Activated CD4-positive, alpha-beta T cell treated with anti-CD3 and anti-CD28 coated beads, Interleukin-2, amount 10 ng/mL, durations not matched to agents 24 days and 14 days (primary cell): Measurements from ENCODE around the gene PTPRT. TPM values are rescaled to one million over a fixed set of nuclear protein-coding genes. Genes with fewer than 3 reads are reported as not detected.
"Not testable (repeated sequence)": the region's sequence is repeated elsewhere in the genome, so short reads cannot be mapped to it uniquely, and the experiment has no call there.

Experiments
- DNase-seq: peaks from one replicate; pipeline ENCODE4 v3.0.0; 2022
- H3K27ac Mint-ChIP-seq: one replicate; pipeline ENCODE4 v1.8.0; 2022; ENCODE audit warnings: mild to moderate bottlenecking, mixed read lengths
- H3K27me3 Mint-ChIP-seq: one replicate; pipeline ENCODE4 v1.8.0; 2022; ENCODE audit warnings: mixed read lengths
- H3K36me3 Mint-ChIP-seq: one replicate; pipeline ENCODE4 v1.8.0; 2022; ENCODE audit warnings: low read depth, mild to moderate bottlenecking, mixed read lengths
- H3K4me1 Mint-ChIP-seq: one replicate; pipeline ENCODE4 v1.8.0; 2021; ENCODE audit warnings: mixed read lengths
- H3K4me3 Mint-ChIP-seq: one replicate; pipeline ENCODE4 v1.8.0; 2022; ENCODE audit warnings: mild to moderate bottlenecking, moderate library complexity, mixed read lengths
- H3K9me3 Mint-ChIP-seq: one replicate; pipeline ENCODE4 v1.8.0; 2021; ENCODE audit warnings: mixed read lengths
- intact Hi-C: fragments of 100-400 bp; cut with micrococcal nuclease; formaldehyde crosslinking; loops from one replicate; pipeline ENCODE4 v1.15.1; 2023
- total RNA-seq: library from RNA; stranded (reverse); gene quantifications from 2 replicates; pipeline ENCODE4 v1.2.3, GENCODE V29; 2022

Gene PTPRT
- total RNA-seq, 1 donor from 2014 or later: not detected

DNA sequence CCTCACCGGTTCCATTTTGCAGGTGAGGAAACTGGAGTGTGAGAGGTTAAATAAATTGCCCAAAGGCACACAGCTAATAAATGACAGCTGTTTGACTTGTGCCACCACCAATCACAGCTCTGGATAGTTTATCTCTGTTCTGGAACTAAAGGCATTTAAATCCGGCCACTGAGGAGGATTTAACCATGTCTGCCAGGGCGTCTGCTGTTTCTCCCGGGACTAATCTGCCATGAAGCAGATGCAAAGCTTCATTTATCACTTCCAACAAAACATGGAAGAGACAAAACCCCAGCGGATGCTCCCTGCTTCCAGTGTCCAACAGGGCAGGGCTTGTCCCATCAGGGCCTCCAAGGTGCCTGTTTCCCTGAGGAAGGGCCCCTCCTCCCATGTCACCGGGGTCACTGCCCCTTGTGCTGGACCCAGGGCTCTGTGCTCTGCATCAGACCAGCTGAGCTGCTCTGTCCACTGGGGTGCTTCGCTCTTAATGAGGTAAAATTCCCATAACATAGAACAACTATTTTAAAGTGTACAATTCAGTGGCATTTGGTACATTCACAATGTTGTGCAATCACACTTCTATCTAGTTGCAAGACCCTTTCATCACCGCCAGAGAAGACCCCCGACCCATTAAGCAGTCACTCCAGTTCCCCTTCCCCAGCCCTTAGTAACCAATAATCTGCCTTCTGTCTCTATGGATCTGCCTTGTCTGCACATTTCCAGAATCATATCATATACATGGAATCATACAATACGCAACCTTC, 244.3 kb downstream of the PTPRT start:
- Mint-ChIP-seq H3K4me3 (no peak overlapping the region), H3K9me3 (peaks cover 6% of the 10 kb centered on the region), H3K27ac (no peak overlapping the region), H3K27me3 (no peaks in the 10 kb centered on the region), H3K4me1 (no peaks in the 10 kb centered on the region), H3K36me3 (no peaks in the 10 kb centered on the region)
- intact Hi-C loops: no loop called here
- DNase-seq: no peak

DNA sequence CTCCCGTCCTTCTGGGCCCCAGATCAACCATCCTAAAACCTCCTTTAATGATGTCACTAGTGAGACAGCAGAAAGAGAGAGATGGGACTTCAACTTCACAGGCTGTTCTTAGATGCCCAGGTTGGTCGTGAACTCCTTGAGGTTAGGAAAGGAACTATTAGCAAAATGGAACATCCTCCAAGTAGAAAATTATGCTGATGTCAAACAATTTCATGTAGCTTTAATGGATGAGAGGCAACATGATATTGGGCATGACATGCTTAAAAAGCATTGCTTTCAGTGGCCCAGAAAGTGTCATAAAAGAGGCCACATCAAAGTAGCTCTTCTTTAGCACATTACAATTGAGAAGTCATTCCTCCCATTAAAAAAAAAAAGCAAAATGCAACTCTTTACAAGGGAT, 248.1 kb downstream of the PTPRT start:
- Mint-ChIP-seq H3K4me3 (no peak overlapping the region), H3K27me3 (no peaks in the 10 kb centered on the region), H3K4me1 (no peaks in the 10 kb centered on the region), H3K36me3 (no peaks in the 10 kb centered on the region), H3K9me3 (no peaks in the 10 kb centered on the region), H3K27ac (no peak overlapping the region)
- DNase-seq: no peak
- intact Hi-C loops: no loop called here

DNA sequence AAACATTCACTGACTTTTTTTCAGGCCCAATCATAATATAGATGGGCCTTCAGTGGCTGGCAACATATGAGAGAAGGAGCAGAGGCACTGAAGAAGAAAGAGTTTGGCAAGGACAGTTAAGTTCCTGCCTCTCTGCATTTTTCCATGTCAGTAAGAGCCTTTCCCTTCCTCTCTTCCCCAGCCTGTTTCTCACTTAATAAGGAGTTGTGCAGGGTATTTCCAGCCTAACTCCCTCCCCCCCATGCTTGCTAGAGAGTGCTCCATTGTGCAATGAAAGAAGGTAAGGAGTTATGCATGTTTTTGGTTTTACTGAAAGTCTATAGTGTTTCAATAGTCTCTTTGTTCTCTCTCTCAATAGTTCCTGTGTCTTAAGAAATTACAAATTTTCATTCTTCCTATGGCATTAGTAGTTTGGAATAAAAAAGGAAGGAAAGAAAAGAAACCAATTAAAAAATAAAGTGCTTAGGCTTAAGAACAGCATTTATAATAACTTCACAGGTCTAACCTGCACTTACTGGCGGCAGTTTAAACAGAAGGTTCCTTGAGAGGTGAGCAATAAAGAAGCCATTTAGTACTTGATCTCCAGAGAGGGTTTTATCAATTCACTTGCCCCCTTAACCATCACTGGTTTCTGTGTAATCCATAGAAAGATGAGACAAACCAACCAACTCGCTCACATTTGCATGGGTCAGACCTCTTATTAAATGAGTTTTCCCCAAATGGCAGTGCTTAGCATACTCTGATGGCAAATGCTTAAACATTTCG, 251.1 kb downstream of the PTPRT start:
- Mint-ChIP-seq H3K27me3 (no peaks in the 10 kb centered on the region), H3K9me3 (no peaks in the 10 kb centered on the region), H3K27ac (no peak overlapping the region), H3K4me1 (no peaks in the 10 kb centered on the region), H3K36me3 (no peaks in the 10 kb centered on the region), H3K4me3 (no peak overlapping the region)
- DNase-seq: no peak
- intact Hi-C loops: no loop called here

DNA sequence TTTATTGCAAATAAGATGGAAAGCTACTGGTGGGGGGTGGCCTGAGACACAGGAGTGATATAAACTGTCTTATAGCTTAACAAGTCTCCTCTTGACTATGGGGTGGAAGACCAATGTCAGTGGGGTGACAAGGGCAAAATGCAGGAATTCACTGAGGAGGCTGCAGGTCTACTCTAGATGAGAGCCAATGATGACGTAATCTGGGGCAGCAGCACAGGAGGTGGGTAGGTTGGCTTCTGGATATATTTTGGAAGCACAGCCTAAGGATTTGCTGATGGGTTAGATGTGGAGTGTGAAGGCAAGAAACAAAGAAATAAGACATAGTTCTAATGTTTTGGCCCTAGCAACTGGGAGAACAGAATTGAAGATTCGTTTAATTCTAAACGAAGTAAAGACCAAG, 253.2 kb downstream of the PTPRT start:
- H3K27ac Mint-ChIP-seq: no peak overlapping the region
- H3K36me3 Mint-ChIP-seq: no peaks in the 10 kb centered on the region
- H3K4me1 Mint-ChIP-seq: no peaks in the 10 kb centered on the region
- no peak for DNase-seq
- H3K27me3 Mint-ChIP-seq: no peaks in the 10 kb centered on the region
- H3K4me3 Mint-ChIP-seq: no peak overlapping the region
- H3K9me3 Mint-ChIP-seq: peaks cover 8% of the 10 kb centered on the region
- intact Hi-C loops: no loop called here

DNA sequence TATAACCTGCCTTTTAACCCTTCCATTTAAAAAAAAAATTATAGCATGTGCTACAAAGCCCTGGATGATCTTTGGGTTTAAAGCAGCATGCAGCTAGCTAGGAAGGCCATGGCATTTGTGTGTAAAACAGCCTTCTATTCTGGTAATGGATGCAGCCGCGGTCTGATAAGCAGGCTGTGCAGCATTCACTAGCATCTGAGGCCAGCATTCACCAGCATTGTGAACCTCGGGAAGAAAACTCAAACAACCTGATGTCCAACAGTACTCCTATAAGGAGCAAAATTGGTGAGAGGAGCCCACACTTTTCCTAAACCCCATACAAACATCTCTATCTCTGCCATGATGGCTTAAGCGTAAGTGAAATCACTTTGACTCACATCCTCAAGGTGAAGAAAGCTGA, 265.5 kb downstream of the PTPRT start:
- Mint-ChIP-seq H3K4me3 (no peak overlapping the region), H3K36me3 (no peaks in the 10 kb centered on the region), H3K27me3 (no peaks in the 10 kb centered on the region), H3K9me3 (peaks cover 5% of the 10 kb centered on the region), H3K4me1 (no peaks in the 10 kb centered on the region), H3K27ac (no peak overlapping the region)
- intact Hi-C loops: no loop called here
- no peak for DNase-seq

DNA sequence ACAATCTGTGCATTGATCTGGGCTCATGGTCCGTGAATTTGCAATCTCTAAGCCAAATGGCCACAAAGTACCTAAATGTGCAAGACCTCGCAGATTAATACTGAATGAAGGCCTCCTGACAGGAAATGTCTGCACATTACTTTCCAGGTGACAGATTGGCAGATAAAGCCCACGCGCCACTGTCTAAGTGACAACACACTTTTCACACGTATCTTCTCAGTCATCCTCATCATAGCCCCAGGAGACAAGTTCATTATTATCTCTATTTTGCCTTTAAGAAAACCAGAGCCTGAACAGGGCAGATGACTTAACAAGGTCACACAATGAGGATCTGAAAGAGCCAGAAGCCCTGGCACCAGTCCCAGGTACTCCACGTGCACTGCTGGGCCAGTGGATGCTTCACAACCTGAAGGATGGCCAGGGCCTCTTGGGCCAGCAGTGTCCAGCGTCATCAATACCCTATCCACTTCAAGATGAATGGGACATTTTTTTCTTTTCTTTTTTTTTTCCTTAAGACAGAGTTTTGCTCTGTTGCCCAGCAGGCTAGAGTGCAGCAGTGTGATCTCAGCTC, 266.3 kb downstream of the PTPRT start:
- Mint-ChIP-seq H3K4me3 (no peak overlapping the region), H3K27me3 (no peaks in the 10 kb centered on the region), H3K27ac (no peak overlapping the region), H3K9me3 (peaks cover 7% of the 10 kb centered on the region), H3K36me3 (no peaks in the 10 kb centered on the region), H3K4me1 (no peaks in the 10 kb centered on the region)
- no peak for DNase-seq
- intact Hi-C loops: no loop called here

DNA sequence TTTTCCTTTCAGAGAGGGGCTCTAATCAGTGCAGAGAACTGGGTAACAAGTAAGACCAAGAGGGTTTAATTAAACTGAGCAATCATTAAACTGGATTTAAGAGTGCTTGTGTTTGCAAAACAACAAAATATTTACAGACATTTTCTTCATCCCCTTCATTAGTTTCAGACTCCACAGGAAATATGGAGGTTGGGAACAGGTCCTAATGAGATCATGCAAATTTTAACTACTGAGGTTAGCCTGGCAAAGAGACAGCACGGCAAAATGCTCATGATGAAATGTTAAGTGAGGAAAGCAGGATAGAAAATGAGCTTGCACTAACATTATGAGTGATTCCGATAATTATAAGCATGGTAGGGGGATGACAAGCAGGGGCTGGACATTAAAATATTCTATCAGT, 268.9 kb downstream of the PTPRT start:
- no peaks in the 10 kb centered on the region for H3K27me3 Mint-ChIP-seq
- H3K36me3 Mint-ChIP-seq: no peaks in the 10 kb centered on the region
- DNase-seq: no peak
- no peak overlapping the region for H3K27ac Mint-ChIP-seq
- H3K4me3 Mint-ChIP-seq: no peak overlapping the region
- intact Hi-C loops: no loop called here
- H3K9me3 Mint-ChIP-seq: peaks cover 17% of the 10 kb centered on the region
- H3K4me1 Mint-ChIP-seq: no peaks in the 10 kb centered on the region

DNA sequence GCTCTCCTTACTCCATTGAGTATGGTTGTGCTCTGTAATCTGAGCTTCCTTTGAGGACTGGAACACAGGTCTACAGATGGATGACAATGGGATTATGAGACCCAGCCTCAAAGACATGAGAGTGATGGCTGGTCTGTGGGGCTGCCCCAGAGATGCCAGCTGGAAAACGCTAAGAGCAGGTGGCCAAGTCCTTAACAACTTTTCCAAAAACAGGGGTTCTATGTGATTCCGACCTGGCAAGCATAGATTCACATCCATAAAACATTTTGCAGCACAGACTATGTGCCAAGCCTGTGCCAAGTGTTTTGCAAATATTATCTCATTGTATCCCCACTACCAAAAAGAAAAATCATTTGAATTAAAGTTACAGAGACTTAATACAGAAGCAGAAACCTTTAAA, 270.4 kb downstream of the PTPRT start:
- Mint-ChIP-seq H3K27ac (no peak overlapping the region), H3K27me3 (no peaks in the 10 kb centered on the region), H3K4me3 (no peak overlapping the region), H3K4me1 (no peaks in the 10 kb centered on the region), H3K9me3 (peaks cover 17% of the 10 kb centered on the region), H3K36me3 (no peaks in the 10 kb centered on the region)
- intact Hi-C loops: no loop called here
- DNase-seq: no peak

DNA sequence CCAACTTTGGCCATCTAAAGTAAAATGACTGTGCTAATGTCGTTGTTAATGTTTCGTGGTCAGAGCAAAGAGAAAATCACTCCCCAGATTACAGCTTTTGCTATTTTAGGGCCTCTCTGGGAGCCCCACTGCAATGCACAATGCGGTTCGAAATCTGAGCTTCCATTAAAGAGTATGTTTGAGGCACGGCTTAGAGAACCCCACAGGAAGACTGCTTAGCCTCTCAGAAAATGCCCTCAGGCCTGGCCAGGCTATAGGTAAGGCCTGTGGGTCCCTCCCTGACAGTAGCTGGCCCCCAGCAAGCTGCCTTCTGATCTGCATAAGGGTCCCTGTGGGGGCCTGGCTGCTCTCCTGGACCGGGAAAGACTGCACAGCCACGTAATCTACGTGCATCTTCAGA, 274.6 kb downstream of the PTPRT start:
- Mint-ChIP-seq H3K9me3 (peaks cover 13% of the 10 kb centered on the region), H3K4me3 (no peak overlapping the region), H3K36me3 (no peaks in the 10 kb centered on the region), H3K27ac (no peak overlapping the region), H3K4me1 (no peaks in the 10 kb centered on the region), H3K27me3 (no peaks in the 10 kb centered on the region)
- intact Hi-C loops: no loop called here
- no peak for DNase-seq

DNA sequence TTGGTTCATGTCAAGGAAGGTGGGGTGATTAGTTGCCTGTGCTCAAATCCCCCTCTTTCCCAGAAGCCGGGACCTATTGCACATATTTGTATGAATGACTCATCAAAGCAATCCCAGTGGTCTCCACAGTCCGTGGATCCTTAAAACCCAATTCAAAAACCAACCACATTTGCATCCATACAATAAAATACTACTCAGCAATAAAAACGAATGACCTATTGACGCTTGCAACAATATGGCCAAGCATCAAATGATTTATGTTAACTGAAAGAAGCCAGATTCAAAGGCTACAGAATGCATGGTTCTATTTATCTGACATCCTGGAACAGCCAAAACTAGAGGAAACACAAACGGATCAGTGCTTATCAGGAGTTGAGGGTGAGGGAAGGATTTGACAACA, 275.4 kb downstream of the PTPRT start:
- H3K4me3 Mint-ChIP-seq: no peak overlapping the region
- H3K4me1 Mint-ChIP-seq: no peaks in the 10 kb centered on the region
- H3K36me3 Mint-ChIP-seq: no peaks in the 10 kb centered on the region
- H3K9me3 Mint-ChIP-seq: peaks cover 13% of the 10 kb centered on the region
- no peak for DNase-seq
- intact Hi-C loops: no loop called here
- no peak overlapping the region for H3K27ac Mint-ChIP-seq
- no peaks in the 10 kb centered on the region for H3K27me3 Mint-ChIP-seq

DNA sequence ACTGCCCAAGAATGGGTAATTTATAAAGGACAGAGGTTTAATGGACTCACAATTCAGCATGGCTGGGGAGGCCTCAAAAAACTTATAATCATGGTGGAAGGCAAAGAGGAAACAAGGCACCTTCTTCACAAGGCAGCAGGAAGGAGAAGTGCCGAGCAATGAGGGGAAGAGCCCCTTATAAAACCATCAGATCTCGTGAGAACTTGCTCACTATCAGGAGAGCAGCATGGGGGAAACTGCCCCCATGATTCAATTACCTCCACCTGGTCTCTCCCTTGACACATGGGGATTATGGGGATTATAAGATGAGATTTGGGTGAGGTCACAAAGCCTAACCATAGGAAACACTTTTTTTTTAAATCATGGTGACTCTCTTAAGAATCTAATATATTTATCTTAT, 278.9 kb downstream of the PTPRT start:
- DNase-seq, H3K9me3 Mint-ChIP-seq, H3K27ac Mint-ChIP-seq, intact Hi-C loops, H3K4me1 Mint-ChIP-seq, H3K27me3 Mint-ChIP-seq, H3K36me3 Mint-ChIP-seq, H3K4me3 Mint-ChIP-seq: not testable (repeated sequence)

DNA sequence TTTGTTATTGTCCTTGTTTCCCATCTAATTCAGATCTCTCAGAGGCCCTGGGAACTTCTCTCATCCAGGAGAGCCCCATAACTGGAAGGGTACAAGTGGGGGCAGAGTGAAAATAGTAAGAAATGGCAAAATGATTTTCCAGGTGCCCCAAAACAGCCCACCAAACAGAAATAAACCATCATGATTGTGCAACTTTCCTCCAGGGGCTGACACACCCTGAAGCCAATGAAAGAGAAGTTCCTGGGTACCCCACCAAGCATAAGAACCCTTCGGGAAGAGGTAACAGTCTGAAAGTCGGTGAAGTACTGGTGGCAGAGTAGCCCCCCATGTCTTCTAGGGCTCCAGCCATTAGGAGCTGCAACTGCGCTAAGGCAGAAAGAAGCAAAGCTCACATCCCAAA, 282.0 kb downstream of the PTPRT start:
- Mint-ChIP-seq H3K27me3 (no peaks in the 10 kb centered on the region), H3K9me3 (no peaks in the 10 kb centered on the region), H3K4me1 (no peaks in the 10 kb centered on the region), H3K4me3 (no peak overlapping the region), H3K36me3 (no peaks in the 10 kb centered on the region), H3K27ac (no peak overlapping the region)
- intact Hi-C loops: no loop called here
- DNase-seq: no peak

DNA sequence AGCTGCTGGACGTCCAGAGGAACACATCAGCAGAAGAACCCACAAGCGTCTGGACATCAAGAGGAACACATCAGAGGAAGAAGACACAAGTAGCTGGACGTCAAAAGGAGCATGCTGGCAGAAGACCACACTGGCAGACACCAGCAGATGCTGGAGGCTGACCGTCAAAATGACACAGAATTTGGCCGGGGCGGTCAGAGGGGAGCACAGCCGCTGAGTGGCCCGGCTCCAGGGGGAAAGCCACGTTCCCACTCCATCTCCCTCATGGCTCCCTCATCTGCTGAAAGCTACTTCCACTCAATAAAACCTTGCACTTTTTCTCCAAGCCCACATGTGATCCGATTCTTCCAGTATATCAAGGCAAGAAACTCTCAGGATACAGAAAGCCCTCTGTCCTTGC, 283.6 kb downstream of the PTPRT start:
- intact Hi-C loops: no loop called here
- no peaks in the 10 kb centered on the region for H3K27me3 Mint-ChIP-seq
- H3K27ac Mint-ChIP-seq: no peak overlapping the region
- H3K4me1 Mint-ChIP-seq: no peaks in the 10 kb centered on the region
- no peak for DNase-seq
- no peaks in the 10 kb centered on the region for H3K36me3 Mint-ChIP-seq
- H3K9me3 Mint-ChIP-seq: no peaks in the 10 kb centered on the region
- no peak overlapping the region for H3K4me3 Mint-ChIP-seq

DNA sequence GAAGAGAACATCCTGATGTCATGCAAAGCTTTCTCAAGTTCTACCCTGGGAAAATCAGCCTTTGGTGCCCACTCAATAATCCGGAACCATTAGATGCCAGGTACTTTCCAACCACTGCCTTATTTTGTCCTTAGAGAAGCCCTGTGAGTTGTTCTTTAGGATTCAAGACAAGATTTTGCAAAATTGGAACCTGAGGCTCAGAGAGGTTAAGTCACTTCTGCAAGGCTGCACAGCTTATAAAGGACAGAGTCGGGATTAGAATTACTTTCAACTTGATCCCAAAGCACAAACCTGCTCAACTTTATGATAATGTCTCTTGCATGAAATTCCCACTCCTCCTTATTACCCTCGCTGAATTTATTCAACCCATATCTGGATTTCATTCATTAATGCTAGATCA, 287.2 kb downstream of the PTPRT start:
- no peak for DNase-seq
- Mint-ChIP-seq H3K4me3 (no peak overlapping the region), H3K4me1 (no peaks in the 10 kb centered on the region), H3K9me3 (no peaks in the 10 kb centered on the region), H3K27me3 (no peaks in the 10 kb centered on the region), H3K36me3 (no peaks in the 10 kb centered on the region), H3K27ac (no peak overlapping the region)
- intact Hi-C loops: no loop called here
